ENCODE results near the gene MRFAP1. TPM values are rescaled to one million over a fixed set of nuclear protein-coding genes. Genes with fewer than 3 reads are reported as not detected.

Gene MRFAP1
- total RNA-seq, 5 donors from 2014 or later (not counting 1 experiment from before 2014, with no cell fraction given), result 138 to 169 (median 138) TPM

- Histone ChIP-seq H3K4me1 (ENCODE audit: control insufficient read depth in 1 of 2, extremely low read depth in 1 of 2, insufficient read depth in 2 of 2, low read length in 2 of 2) (no peaks in the 10 kb centered on the region), H3K9me3 (no peaks in the 10 kb centered on the region), H3K27ac (ENCODE audit: low read length) (no peak overlapping the region), H3K27me3 (replicated peaks in 1 of 2; ENCODE audit: control insufficient read depth in 2 of 2, extremely low read depth in 1 of 2, insufficient read depth in 2 of 2, low read length in 1 of 2) (no peaks in the 10 kb centered on the region), H3K4me3 (ENCODE audit: control insufficient read depth in 1 of 2, extremely low read depth in 1 of 2, low read length in 1 of 2) (no peak overlapping the region), H3K36me3 (ENCODE audit: control insufficient read depth in 2 of 2, extremely low read depth in 1 of 2, insufficient read depth in 1 of 2, low read length in 1 of 2) (peaks cover 17 to 44% of the 10 kb centered on the region in 2 donors)
- H3K36me3 Mint-ChIP-seq, result peaks cover 34% of the 10 kb centered on the region
- H3K27ac Mint-ChIP-seq, result no peak overlapping the region
- ATAC-seq (replicated peaks in 1 of 4) (peak in 3 of 4 experiments; percentile 16 to 28 (median 19)), DNase-seq (no peak)
- no peaks in the 10 kb centered on the region for H3K9me3 Mint-ChIP-seq
- POLR2A ChIA-PET, result no interaction called here
- CTCF ChIA-PET, result no interaction called here
- no peak overlapping the region for H3K4me3 Mint-ChIP-seq
- no peaks in the 10 kb centered on the region for H3K4me1 Mint-ChIP-seq
- WGBS (ENCODE audit: insufficient coverage), result 80% methylated on average over 5 of the region's 10 CpGs
- no peaks in the 10 kb centered on the region for H3K27me3 Mint-ChIP-seq
These were observed 19.5 kb upstream of the MRFAP1 start for GRCh38 chr4:6620891-6621555.

- CTCF ChIA-PET, result no interaction called here
- no peak overlapping the region for H3K27ac Mint-ChIP-seq
- no peaks in the 10 kb centered on the region for H3K27me3 Mint-ChIP-seq
These were observed 18.9 kb upstream of the MRFAP1 start for GRCh38 chr4:6621556-6621927.

GRCh38 chr4:6622744-6623143 lies 17.7 kb upstream of the MRFAP1 start:
- Mint-ChIP-seq H3K4me3 (no peak overlapping the region), H3K27me3 (no peaks in the 10 kb centered on the region), H3K9me3 (no peaks in the 10 kb centered on the region), H3K27ac (no peak overlapping the region), H3K36me3 (peaks cover 23% of the 10 kb centered on the region), H3K4me1 (no peaks in the 10 kb centered on the region)
- Histone ChIP-seq H3K27ac (ENCODE audit: low read length) (no peak overlapping the region), H3K36me3 (ENCODE audit: control insufficient read depth in 2 of 2, extremely low read depth in 1 of 2, insufficient read depth in 1 of 2, low read length in 1 of 2) (peaks cover 3 to 28% of the 10 kb centered on the region in 2 donors), H3K27me3 (replicated peaks in 1 of 2; ENCODE audit: control insufficient read depth in 2 of 2, extremely low read depth in 1 of 2, insufficient read depth in 2 of 2, low read length in 1 of 2) (no peaks in the 10 kb centered on the region), H3K4me3 (ENCODE audit: control insufficient read depth in 1 of 2, extremely low read depth in 1 of 2, low read length in 1 of 2) (no peak overlapping the region), H3K4me1 (ENCODE audit: control insufficient read depth in 1 of 2, extremely low read depth in 1 of 2, insufficient read depth in 2 of 2, low read length in 2 of 2) (no peaks in the 10 kb centered on the region), H3K9me3 (no peaks in the 10 kb centered on the region)
- 80% methylated on average over 1 of the region's 2 CpGs for WGBS (ENCODE audit: insufficient coverage)
- CTCF ChIA-PET, result no interaction called here
- POLR2A ChIA-PET, result no interaction called here
- no peak for ATAC-seq (replicated peaks in 1 of 4)
- DNase-seq, result no peak

More at GRCh38 chr4:6621556-6621927, 18.9 kb upstream of the MRFAP1 start:
- no peak overlapping the region for H3K27ac ChIP-seq (ENCODE audit: low read length)
- H3K9me3 Mint-ChIP-seq, result no peaks in the 10 kb centered on the region
- peaks cover 29% of the 10 kb centered on the region for H3K36me3 Mint-ChIP-seq
- no peaks in the 10 kb centered on the region for H3K4me1 ChIP-seq (ENCODE audit: control insufficient read depth in 1 of 2, extremely low read depth in 1 of 2, insufficient read depth in 2 of 2, low read length in 2 of 2)
- H3K36me3 ChIP-seq (ENCODE audit: control insufficient read depth in 2 of 2, extremely low read depth in 1 of 2, insufficient read depth in 1 of 2, low read length in 1 of 2), result peaks cover 13 to 38% of the 10 kb centered on the region in 2 donors
- no peaks in the 10 kb centered on the region for H3K4me1 Mint-ChIP-seq
- ATAC-seq (replicated peaks in 1 of 4), result no peak
- no peak overlapping the region for H3K4me3 ChIP-seq (ENCODE audit: control insufficient read depth in 1 of 2, extremely low read depth in 1 of 2, low read length in 1 of 2)
- POLR2A ChIA-PET, result no interaction called here
- DNase-seq, result no peak
- H3K27me3 ChIP-seq (replicated peaks in 1 of 2; ENCODE audit: control insufficient read depth in 2 of 2, extremely low read depth in 1 of 2, insufficient read depth in 2 of 2, low read length in 1 of 2), result no peaks in the 10 kb centered on the region
- H3K4me3 Mint-ChIP-seq, result no peak overlapping the region
- WGBS (ENCODE audit: insufficient coverage), result 83% methylated on average over 13 of the region's 13 CpGs
- H3K9me3 ChIP-seq, result no peaks in the 10 kb centered on the region

GRCh38 chr4:6625256-6625655 lies 15.2 kb upstream of the MRFAP1 start:
- ChIA-PET POLR2A (interaction anchor here in 1 of 2 donors (0.7 kb wide), 1 partner anchor 248 kb away, joined by 15 read pairs; no protein-coding TSS in a partner anchor), CTCF (no interaction called here)
- DNase-seq (no peak), ATAC-seq (replicated peaks in 1 of 4) (no peak)
- Mint-ChIP-seq H3K4me1 (no peaks in the 10 kb centered on the region), H3K27ac (no peak overlapping the region), H3K9me3 (no peaks in the 10 kb centered on the region), H3K4me3 (no peak overlapping the region), H3K36me3 (peaks cover 15% of the 10 kb centered on the region), H3K27me3 (no peaks in the 10 kb centered on the region)
- Histone ChIP-seq H3K27ac (ENCODE audit: low read length) (no peak overlapping the region), H3K4me1 (ENCODE audit: control insufficient read depth in 1 of 2, extremely low read depth in 1 of 2, insufficient read depth in 2 of 2, low read length in 2 of 2) (no peaks in the 10 kb centered on the region), H3K9me3 (no peaks in the 10 kb centered on the region), H3K36me3 (ENCODE audit: control insufficient read depth in 2 of 2, extremely low read depth in 1 of 2, insufficient read depth in 1 of 2, low read length in 1 of 2) (peaks cover 0 to 11% of the 10 kb centered on the region in 2 donors), H3K27me3 (replicated peaks in 1 of 2; ENCODE audit: control insufficient read depth in 2 of 2, extremely low read depth in 1 of 2, insufficient read depth in 2 of 2, low read length in 1 of 2) (no peaks in the 10 kb centered on the region), H3K4me3 (ENCODE audit: control insufficient read depth in 1 of 2, extremely low read depth in 1 of 2, low read length in 1 of 2) (no peak overlapping the region)
- WGBS (ENCODE audit: insufficient coverage), result 86% methylated on average over 3 of the region's 9 CpGs

DNA sequence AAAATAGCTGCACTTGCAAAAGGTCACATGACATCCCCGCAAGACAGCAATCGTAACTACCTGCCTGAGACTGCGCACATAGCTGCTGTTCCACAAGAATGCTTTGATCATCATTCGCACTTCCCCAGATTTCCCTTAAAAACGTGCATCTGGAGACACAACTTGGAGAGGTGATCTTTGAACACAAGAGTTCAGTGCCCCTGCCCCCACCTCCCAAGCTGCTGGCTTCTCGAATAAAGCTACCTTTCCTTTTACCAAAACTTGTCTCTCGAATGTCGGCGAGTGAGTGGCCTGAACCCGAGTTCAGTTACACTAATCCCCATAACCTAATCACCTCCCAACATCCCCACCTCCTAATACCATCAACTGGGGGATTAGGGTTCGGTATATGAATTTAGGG lies 14.4 kb upstream of the MRFAP1 start:
- peaks cover 0 to 6% of the 10 kb centered on the region in 2 donors for H3K36me3 ChIP-seq (ENCODE audit: control insufficient read depth in 2 of 2, extremely low read depth in 1 of 2, insufficient read depth in 1 of 2, low read length in 1 of 2)
- no peak overlapping the region for H3K27ac ChIP-seq (ENCODE audit: low read length)
- H3K27ac Mint-ChIP-seq, result no peak overlapping the region
- H3K4me1 ChIP-seq (ENCODE audit: control insufficient read depth in 1 of 2, extremely low read depth in 1 of 2, insufficient read depth in 2 of 2, low read length in 2 of 2), result no peaks in the 10 kb centered on the region
- no peak overlapping the region for H3K4me3 Mint-ChIP-seq
- no peaks in the 10 kb centered on the region for H3K9me3 Mint-ChIP-seq
- H3K4me3 ChIP-seq (ENCODE audit: control insufficient read depth in 1 of 2, extremely low read depth in 1 of 2, low read length in 1 of 2), result no peak overlapping the region
- ChIA-PET POLR2A (interaction anchor here (0.6 to 0.7 kb wide), 2 partner anchors 247 to 442 kb away, joined by 9 to 15 read pairs; partner anchors contain the start of gene GRPEL1 (in 1 of the 2)), CTCF (no interaction called here)
- DNase-seq, result no peak
- H3K4me1 Mint-ChIP-seq, result no peaks in the 10 kb centered on the region
- H3K27me3 ChIP-seq (replicated peaks in 1 of 2; ENCODE audit: control insufficient read depth in 2 of 2, extremely low read depth in 1 of 2, insufficient read depth in 2 of 2, low read length in 1 of 2), result no peaks in the 10 kb centered on the region
- no peaks in the 10 kb centered on the region for H3K9me3 ChIP-seq
- 87% methylated on average over 6 of the region's 11 CpGs for WGBS (ENCODE audit: insufficient coverage)
- H3K27me3 Mint-ChIP-seq, result no peaks in the 10 kb centered on the region
- no peak for ATAC-seq (replicated peaks in 1 of 4)
- H3K36me3 Mint-ChIP-seq, result peaks cover 11% of the 10 kb centered on the region

- no peak for DNase-seq
- POLR2A ChIA-PET, result interaction anchor here in 1 of 2 donors (0.7 kb wide), 1 partner anchor 42 kb away, joined by 6 read pairs; no protein-coding TSS in a partner anchor
These were observed 12.7 kb upstream of the MRFAP1 start for GRCh38 chr4:6627832-6628231.

More at GRCh38 chr4:6627832-6628231, 12.7 kb upstream of the MRFAP1 start:
- WGBS (ENCODE audit: insufficient coverage), result no CpG with 5 or more reads among the region's 3 CpGs
- Histone ChIP-seq H3K9me3 (no peaks in the 10 kb centered on the region), H3K4me1 (ENCODE audit: control insufficient read depth in 1 of 2, extremely low read depth in 1 of 2, insufficient read depth in 2 of 2, low read length in 2 of 2) (no peaks in the 10 kb centered on the region), H3K4me3 (ENCODE audit: control insufficient read depth in 1 of 2, extremely low read depth in 1 of 2, low read length in 1 of 2) (no peak overlapping the region), H3K27ac (ENCODE audit: low read length) (no peak overlapping the region), H3K36me3 (ENCODE audit: control insufficient read depth in 2 of 2, extremely low read depth in 1 of 2, insufficient read depth in 1 of 2, low read length in 1 of 2) (no peaks in the 10 kb centered on the region), H3K27me3 (replicated peaks in 1 of 2; ENCODE audit: control insufficient read depth in 2 of 2, extremely low read depth in 1 of 2, insufficient read depth in 2 of 2, low read length in 1 of 2) (no peaks in the 10 kb centered on the region)
- Mint-ChIP-seq H3K36me3 (no peaks in the 10 kb centered on the region), H3K4me3 (no peak overlapping the region), H3K4me1 (no peaks in the 10 kb centered on the region), H3K9me3 (no peaks in the 10 kb centered on the region), H3K27ac (no peak overlapping the region), H3K27me3 (no peaks in the 10 kb centered on the region)
- CTCF ChIA-PET, result no interaction called here
- ATAC-seq (replicated peaks in 1 of 4), result no peak
